Neural progenitor cell (in vitro differentiated cells): Measurements from ENCODE around the gene PSMB7. TPM values are rescaled to one million over a fixed set of nuclear protein-coding genes. Genes with fewer than 3 reads are reported as not detected.

Experiments
- DNase-seq: peaks from one replicate; pipeline ENCODE4 v3.0.0-alpha.2; 2016; ENCODE audit warnings: low spot score
- H2AFZ ChIP-seq: fragments of 200-600 bp; sonication (generic); replicated peaks from 2 replicates; pipeline ENCODE4 v1.6.1; 2016; ENCODE audit warnings: antibody characterized with exemption
- H3F3A ChIP-seq: fragments of 200-600 bp; sonication (generic); 2 replicates; pipeline ENCODE4 v1.6.1; 2016; ENCODE audit warnings: antibody characterized with exemption, low read depth
- H3K27ac ChIP-seq: fragments of 200-600 bp; sonication (generic); 2 replicates; pipeline ENCODE4 v1.5.1; 2016; ENCODE audit warnings: mild to moderate bottlenecking
- H3K27me3 ChIP-seq: fragments of 200-600 bp; sonication (generic); 2 replicates; pipeline ENCODE4 v1.6.1; 2016; ENCODE audit warnings: mild to moderate bottlenecking, moderate library complexity
- H3K36me3 ChIP-seq: fragments of 200-600 bp; sonication (generic); 2 replicates; pipeline ENCODE4 v1.5.1; 2016
- H3K4me1 ChIP-seq: fragments of 200-600 bp; sonication (generic); 2 replicates; pipeline ENCODE4 v1.6.1; 2016; ENCODE audit warnings: mixed run types
- H3K4me2 ChIP-seq: fragments of 200-600 bp; sonication (generic); 2 replicates; pipeline ENCODE4 v1.6.1; 2016
- H3K4me3 ChIP-seq: fragments of 200-600 bp; sonication (generic); 2 replicates; pipeline ENCODE4 v1.5.1; 2016
- H3K79me2 ChIP-seq: fragments of 200-600 bp; sonication (generic); 2 replicates; pipeline ENCODE4 v1.6.1; 2016; ENCODE audit warnings: low read depth
- H3K9ac ChIP-seq: fragments of 200-600 bp; sonication (generic); 2 replicates; pipeline ENCODE4 v1.6.1; 2016
- H3K9me3 ChIP-seq: fragments of 200-600 bp; sonication (generic); 2 replicates; pipeline ENCODE4 v1.5.1; 2016; ENCODE audit warnings: low read depth
- H4K20me1 ChIP-seq: fragments of 200-600 bp; sonication (generic); 2 replicates; pipeline ENCODE4 v1.6.1; 2016; ENCODE audit warnings: low read depth
- H3K27ac Mint-ChIP-seq: 3 replicates; pipeline ENCODE4 v1.8.0; 2021; ENCODE audit warnings: mixed read lengths
- H3K27me3 Mint-ChIP-seq: 2 replicates; pipeline ENCODE4 v1.8.0; 2022; ENCODE audit warnings: low read depth, mild to moderate bottlenecking, inconsistent platforms, moderate library complexity, mixed read lengths; ENCODE audit not compliant: insufficient read depth
- H3K36me3 Mint-ChIP-seq: 3 replicates; pipeline ENCODE4 v1.8.0; 2021; ENCODE audit warnings: mixed read lengths
- H3K4me1 Mint-ChIP-seq: 3 replicates; pipeline ENCODE4 v1.8.0; 2021; ENCODE audit warnings: mixed read lengths
- H3K4me3 Mint-ChIP-seq: 3 replicates; pipeline ENCODE4 v1.8.0; 2021; ENCODE audit warnings: mild to moderate bottlenecking, moderate library complexity, mixed read lengths
- H3K9me3 Mint-ChIP-seq: 3 replicates; pipeline ENCODE4 v1.8.0; 2020; ENCODE audit warnings: mixed read lengths
- EZH2 ChIP-seq: fragments of 200-600 bp; sonication (generic); IDR thresholded peaks from 2 replicates; pipeline ENCODE4 v1.6.1; 2017; ENCODE audit warnings: antibody characterized with exemption, mild to moderate bottlenecking, moderate library complexity
- EZH2phosphoT487 ChIP-seq: fragments of 200-600 bp; sonication (generic); IDR thresholded peaks from 2 replicates; pipeline ENCODE4 v1.6.1; 2017; ENCODE audit warnings: antibody characterized with exemption
- total RNA-seq: library from RNA; depleted of rRNA; stranded (reverse); fragments of >200 nt; gene quantifications from 2 replicates; pipeline ENCODE4 v1.2.3, GENCODE V29; 2015; ENCODE audit warnings: low replicate concordance
- TF ChIP-seq, protein P1 (sequence below): fragments of 200-600 bp; sonication (generic); IDR thresholded peaks from 2 replicates; pipeline ENCODE4 v1.5.1; 2017; ENCODE audit warnings: antibody characterized with exemption, mild to moderate bottlenecking

The PSMB7 gene
- total RNA-seq, 1 donor from 2014 or later: 249 TPM

GRCh38 chr9:124369231-124369797, 45.9 kb downstream of the PSMB7 start:
- Mint-ChIP-seq H3K4me1 (peaks cover 11% of the 10 kb centered on the region), H3K4me3 (no peak overlapping the region), H3K27ac (no peak overlapping the region), H3K9me3 (peaks cover 5% of the 10 kb centered on the region), H3K36me3 (peaks cover 11% of the 10 kb centered on the region), H3K27me3 (no peaks in the 10 kb centered on the region)
- Histone ChIP-seq H3K4me2 (no peak overlapping the region), H3K27me3 (no peaks in the 10 kb centered on the region), H3K9ac (no peak overlapping the region), H3F3A (peaks cover 5% of the 10 kb centered on the region), H3K4me3 (no peak overlapping the region), H3K4me1 (peaks cover 14% of the 10 kb centered on the region), H3K9me3 (no peaks in the 10 kb centered on the region), H3K36me3 (peaks cover 4% of the 10 kb centered on the region), H3K79me2 (peaks cover 68% of the 10 kb centered on the region), H2AFZ (no peak overlapping the region), H3K27ac (no peak overlapping the region), H4K20me1 (peaks cover 40% of the 10 kb centered on the region)
- TF ChIP-seq, protein P1, sequence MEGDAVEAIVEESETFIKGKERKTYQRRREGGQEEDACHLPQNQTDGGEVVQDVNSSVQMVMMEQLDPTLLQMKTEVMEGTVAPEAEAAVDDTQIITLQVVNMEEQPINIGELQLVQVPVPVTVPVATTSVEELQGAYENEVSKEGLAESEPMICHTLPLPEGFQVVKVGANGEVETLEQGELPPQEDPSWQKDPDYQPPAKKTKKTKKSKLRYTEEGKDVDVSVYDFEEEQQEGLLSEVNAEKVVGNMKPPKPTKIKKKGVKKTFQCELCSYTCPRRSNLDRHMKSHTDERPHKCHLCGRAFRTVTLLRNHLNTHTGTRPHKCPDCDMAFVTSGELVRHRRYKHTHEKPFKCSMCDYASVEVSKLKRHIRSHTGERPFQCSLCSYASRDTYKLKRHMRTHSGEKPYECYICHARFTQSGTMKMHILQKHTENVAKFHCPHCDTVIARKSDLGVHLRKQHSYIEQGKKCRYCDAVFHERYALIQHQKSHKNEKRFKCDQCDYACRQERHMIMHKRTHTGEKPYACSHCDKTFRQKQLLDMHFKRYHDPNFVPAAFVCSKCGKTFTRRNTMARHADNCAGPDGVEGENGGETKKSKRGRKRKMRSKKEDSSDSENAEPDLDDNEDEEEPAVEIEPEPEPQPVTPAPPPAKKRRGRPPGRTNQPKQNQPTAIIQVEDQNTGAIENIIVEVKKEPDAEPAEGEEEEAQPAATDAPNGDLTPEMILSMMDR: no peak
- TF ChIP-seq EZH2: no peak
- TF ChIP-seq EZH2phosphoT487: no peak
- no peak for DNase-seq

- Histone ChIP-seq H3F3A (peaks cover 5% of the 10 kb centered on the region), H3K4me1 (peaks cover 14% of the 10 kb centered on the region), H3K9ac (no peak overlapping the region), H3K27ac (no peak overlapping the region), H3K4me2 (no peak overlapping the region), H3K27me3 (no peaks in the 10 kb centered on the region), H3K9me3 (no peaks in the 10 kb centered on the region), H3K79me2 (peaks cover 66% of the 10 kb centered on the region), H4K20me1 (peaks cover 46% of the 10 kb centered on the region), H2AFZ (no peak overlapping the region), H3K4me3 (no peak overlapping the region), H3K36me3 (peaks cover under 1% of the 10 kb centered on the region)
- H3K27me3 Mint-ChIP-seq: peaks cover 2% of the 10 kb centered on the region
- DNase-seq: no peak
- H3K4me1 Mint-ChIP-seq: peaks cover 17% of the 10 kb centered on the region
- TF ChIP-seq EZH2phosphoT487: no peak
- no peak for TF ChIP-seq EZH2
- TF ChIP-seq, protein P1: no peak
- no peak overlapping the region for H3K4me3 Mint-ChIP-seq
- H3K9me3 Mint-ChIP-seq: peaks cover 2% of the 10 kb centered on the region
- H3K27ac Mint-ChIP-seq: no peak overlapping the region
- peaks cover 7% of the 10 kb centered on the region for H3K36me3 Mint-ChIP-seq
These were observed 46.5 kb downstream of the PSMB7 start for GRCh38 chr9:124368692-124369091.

GRCh38 chr9:124366476-124367220, 48.6 kb downstream of the PSMB7 start:
- Histone ChIP-seq H3K4me1 (peaks cover 20% of the 10 kb centered on the region), H3K9ac (no peak overlapping the region), H3K36me3 (no peaks in the 10 kb centered on the region), H3F3A (peaks cover 5% of the 10 kb centered on the region), H3K79me2 (peaks cover 64% of the 10 kb centered on the region), H3K27ac (no peak overlapping the region), H3K4me3 (no peak overlapping the region), H4K20me1 (peaks cover 65% of the 10 kb centered on the region), H3K27me3 (no peaks in the 10 kb centered on the region), H3K9me3 (no peaks in the 10 kb centered on the region), H2AFZ (no peak overlapping the region), H3K4me2 (no peak overlapping the region)
- H3K4me3 Mint-ChIP-seq: no peak overlapping the region
- DNase-seq: no peak
- H3K36me3 Mint-ChIP-seq: peaks cover 5% of the 10 kb centered on the region
- peaks cover 2% of the 10 kb centered on the region for H3K27me3 Mint-ChIP-seq
- no peak overlapping the region for H3K27ac Mint-ChIP-seq
- TF ChIP-seq EZH2phosphoT487 (no peak), EZH2 (no peak)
- TF ChIP-seq, protein P1: no peak
- peaks cover 26% of the 10 kb centered on the region for H3K4me1 Mint-ChIP-seq
- no peaks in the 10 kb centered on the region for H3K9me3 Mint-ChIP-seq
